ENCODE results near the gene ELF3. TPM values are rescaled to one million over a fixed set of nuclear protein-coding genes. Genes with fewer than 3 reads are reported as not detected.
"Not testable (repeated sequence)": the region's sequence is repeated elsewhere in the genome, so short reads cannot be mapped to it uniquely, and the experiment has no call there.

ELF3 gene
- total and polyA plus RNA-seq, 2 of the 4 experiments (the other 2 are of a cell fraction), result under 0.01 to 0.38 TPM

- Histone ChIP-seq H3K23ac (ENCODE audit: low read depth, low read length) (no peak overlapping the region), H3K4me2 (ENCODE audit: low read depth, low read length) (no peak overlapping the region), H3K79me1 (ENCODE audit: low read depth in 1 of 2, low read length in 2 of 2) (no peaks in the 10 kb centered on the region), H3K27me3 (ENCODE audit: control insufficient read depth, insufficient read depth, low read length) (peaks cover 4% of the 10 kb centered on the region), H3K4me3 (ENCODE audit: insufficient read depth, low read depth, low read length) (no peak overlapping the region), H3K56ac (ENCODE audit: extremely low read depth, insufficient read depth, low read length) (no peak overlapping the region), H4K20me1 (ENCODE audit: insufficient read depth, low read length) (no peaks in the 10 kb centered on the region), H3K18ac (ENCODE audit: low read depth, low read length) (no peak overlapping the region), H2BK20ac (ENCODE audit: low read depth, low read length) (no peak overlapping the region), H3K27ac (ENCODE audit: insufficient read depth, low read length) (no peak overlapping the region), H4K5ac (ENCODE audit: low read depth, low read length) (no peak overlapping the region), H3K9me1 (ENCODE audit: insufficient read depth, low read length) (peaks cover 4% of the 10 kb centered on the region; the same call in 1 of the 2 replicates), H3K4ac (ENCODE audit: low read depth, low read length) (no peak overlapping the region), H3K9me3 (ENCODE audit: control insufficient read depth, insufficient read depth, low read length) (no peaks in the 10 kb centered on the region), H4K91ac (ENCODE audit: insufficient read depth, low read depth, low read length) (no peak overlapping the region), H2BK15ac (ENCODE audit: low read depth, low read length) (no peak overlapping the region), H2BK120ac (ENCODE audit: low read depth, low read length) (no peak overlapping the region), H4K8ac (ENCODE audit: low read depth in 2 of 2, low read length in 2 of 2) (no peak overlapping the region), H3K4me1 (ENCODE audit: control insufficient read depth, insufficient read depth, low read length) (peaks cover 2% of the 10 kb centered on the region; the same call in 1 of the 2 replicates), H3K14ac (replicated peaks; ENCODE audit: low read depth, low read length) (no peak overlapping the region), H2AK5ac (ENCODE audit: low read depth, low read length) (no peak overlapping the region), H3K9ac (ENCODE audit: low read depth, low read length) (no peak overlapping the region), H2AFZ (replicated peaks; ENCODE audit: low read length, poor library complexity) (no peak overlapping the region), H2BK5ac (ENCODE audit: low read depth, low read length, poor library complexity, severe bottlenecking) (no peak overlapping the region), H3K36me3 (ENCODE audit: control insufficient read depth, insufficient read depth, low read length) (no peaks in the 10 kb centered on the region), H2AK9ac (replicated peaks; ENCODE audit: low read depth, low read length, poor library complexity) (no peak overlapping the region)
- CTCF ChIA-PET, result no interaction called here
- intact Hi-C loops (cut with micrococcal nuclease), result no loop called here
- DNase-seq (no peak), ATAC-seq (ENCODE audit: low read depth) (no peak)
- 60% methylated on average over 1 of the region's 7 CpGs; no CpG with 5 or more reads in 1 of the 2 experiments for WGBS, 2 experiments (ENCODE audit: extremely low coverage in 2 of 2, insufficient read length in 1 of 2)
- in situ Hi-C loops (cut with MboI; ENCODE audit: low sequenced_read_pairs), result no loop called here
- TF ChIP-seq RAD21 (IDR thresholded peaks at IDR 0.05; ENCODE audit: low read length), result no peak
- TF ChIP-seq RCOR1 (IDR thresholded peaks at IDR 0.05; ENCODE audit: insufficient replicate concordance, low read length), result no peak
- TF ChIP-seq BHLHE40 (IDR thresholded peaks at IDR 0.05; ENCODE audit: low read depth, low read length), result no peak
- POLR2A ChIA-PET (ENCODE audit: unreplicated experiment), result no interaction called here
- BruUV-seq (replicated peaks), result no TSS peak
- dilution Hi-C loops (cut with HindIII; ENCODE audit: low sequenced_read_pairs, unreplicated experiment), result no loop called here
Measured at GRCh38 chr1:202054094-202054493, 43.7 kb downstream of the ELF3 start.

GRCh38 chr1:202054673-202055072, 44.3 kb downstream of the ELF3 start:
- H3K18ac ChIP-seq (ENCODE audit: low read depth, low read length); ATAC-seq (ENCODE audit: low read depth); H2AK5ac ChIP-seq (ENCODE audit: low read depth, low read length); H3K9me3 ChIP-seq (ENCODE audit: control insufficient read depth, insufficient read depth, low read length); H3K56ac ChIP-seq (ENCODE audit: extremely low read depth, insufficient read depth, low read length); H3K36me3 ChIP-seq (ENCODE audit: control insufficient read depth, insufficient read depth, low read length); H3K4ac ChIP-seq (ENCODE audit: low read depth, low read length); intact Hi-C loops (cut with micrococcal nuclease); POLR2A ChIA-PET (ENCODE audit: unreplicated experiment); H2BK5ac ChIP-seq (ENCODE audit: low read depth, low read length, poor library complexity, severe bottlenecking); H3K14ac ChIP-seq (replicated peaks; ENCODE audit: low read depth, low read length); H3K4me3 ChIP-seq (ENCODE audit: insufficient read depth, low read depth, low read length); BruUV-seq (replicated peaks); H4K8ac ChIP-seq (ENCODE audit: low read depth in 2 of 2, low read length in 2 of 2); H4K91ac ChIP-seq (ENCODE audit: insufficient read depth, low read depth, low read length); H2AK9ac ChIP-seq (replicated peaks; ENCODE audit: low read depth, low read length, poor library complexity); H4K5ac ChIP-seq (ENCODE audit: low read depth, low read length); H4K20me1 ChIP-seq (ENCODE audit: insufficient read depth, low read length); H2AFZ ChIP-seq (replicated peaks; ENCODE audit: low read length, poor library complexity); H3K27me3 ChIP-seq (ENCODE audit: control insufficient read depth, insufficient read depth, low read length); H2BK20ac ChIP-seq (ENCODE audit: low read depth, low read length); H3K79me1 ChIP-seq (ENCODE audit: low read depth in 1 of 2, low read length in 2 of 2); H3K23ac ChIP-seq (ENCODE audit: low read depth, low read length); DNase-seq; H3K9me1 ChIP-seq (ENCODE audit: insufficient read depth, low read length); H3K9ac ChIP-seq (ENCODE audit: low read depth, low read length); H2BK15ac ChIP-seq (ENCODE audit: low read depth, low read length); H3K27ac ChIP-seq (ENCODE audit: insufficient read depth, low read length); in situ Hi-C loops (cut with MboI; ENCODE audit: low sequenced_read_pairs); H3K4me2 ChIP-seq (ENCODE audit: low read depth, low read length); H3K4me1 ChIP-seq (ENCODE audit: control insufficient read depth, insufficient read depth, low read length); H2BK120ac ChIP-seq (ENCODE audit: low read depth, low read length); dilution Hi-C loops (cut with HindIII; ENCODE audit: low sequenced_read_pairs, unreplicated experiment): not testable (repeated sequence)
- CTCF ChIA-PET, result interaction anchor here (0.6 kb wide), 1 partner anchor 996 kb away, joined by 3 read pairs; no protein-coding TSS in a partner anchor
- WGBS, 2 experiments (ENCODE audit: extremely low coverage in 2 of 2, insufficient read length in 1 of 2), result no CpG with 5 or more reads among the region's 4 CpGs
